Rectal smooth muscle tissue (tissue), 1 donor: ENCODE results near the gene SETMAR.
A peak's percentile ranks its signal among the peaks of the same experiment; 100 is the strongest.

Experiments used
- H3K27ac ChIP-seq: one replicate; pipeline ENCODE4 v1.7.0; 2013; ENCODE audit warnings: low read depth, low read length, inconsistent platforms
- H3K27me3 ChIP-seq: one replicate; pipeline ENCODE4 v1.7.0; 2013; ENCODE audit warnings: low read length; ENCODE audit not compliant: control insufficient read depth, insufficient read depth
- H3K36me3 ChIP-seq: one replicate; pipeline ENCODE4 v1.7.0; 2013; ENCODE audit warnings: low read length; ENCODE audit not compliant: control insufficient read depth, insufficient read depth
- H3K4me1 ChIP-seq: one replicate; pipeline ENCODE4 v1.7.0; 2013; ENCODE audit warnings: low read length; ENCODE audit not compliant: control insufficient read depth, insufficient read depth
- H3K4me3 ChIP-seq: one replicate; pipeline ENCODE4 v1.7.0; 2013; ENCODE audit warnings: low read length
- H3K9ac ChIP-seq: one replicate; pipeline ENCODE4 v1.7.0; 2013; ENCODE audit warnings: low read length

Gene SETMAR

DNA sequence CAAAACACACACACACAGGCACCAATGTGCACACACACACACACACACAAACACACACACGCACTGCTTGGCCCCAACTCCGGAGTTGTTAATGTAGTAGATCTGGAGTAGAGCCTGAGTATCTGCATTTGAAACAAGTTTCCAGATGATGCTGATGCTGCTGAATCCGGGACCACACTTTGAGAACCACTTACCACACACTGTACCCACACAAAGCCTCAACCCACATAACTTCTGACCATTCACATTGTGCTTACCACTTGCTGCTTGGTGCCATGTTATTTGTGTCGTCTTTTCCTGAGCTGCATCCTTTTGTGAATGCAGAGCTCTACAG is 36.9 kb downstream of the SETMAR start:
- H3K4me1 ChIP-seq = no peaks in the 10 kb centered on the region
- H3K27me3 ChIP-seq = no peaks in the 10 kb centered on the region
- H3K9ac ChIP-seq = no peak overlapping the region
- no peaks in the 10 kb centered on the region for H3K36me3 ChIP-seq
- H3K27ac ChIP-seq = no peak overlapping the region
- no peak overlapping the region for H3K4me3 ChIP-seq

- H3K4me3 ChIP-seq = no peak overlapping the region
- H3K4me1 ChIP-seq = no peaks in the 10 kb centered on the region
- H3K9ac ChIP-seq = no peak overlapping the region
- H3K27ac ChIP-seq = no peak overlapping the region
- H3K36me3 ChIP-seq = no peaks in the 10 kb centered on the region
- no peaks in the 10 kb centered on the region for H3K27me3 ChIP-seq
Observed at GRCh38 chr3:4340411-4341335, 37.5 kb downstream of the SETMAR start.

GRCh38 chr3:4341336-4341675 is 38.1 kb downstream of the SETMAR start:
- Histone ChIP-seq H3K27ac (no peak overlapping the region), H3K9ac (no peak overlapping the region)

GRCh38 chr3:4343258-4343657 is 40.1 kb downstream of the SETMAR start:
- H3K27ac ChIP-seq = no peak overlapping the region
- H3K27me3 ChIP-seq = no peaks in the 10 kb centered on the region
- H3K4me3 ChIP-seq = no peak overlapping the region
- H3K36me3 ChIP-seq = no peaks in the 10 kb centered on the region
- H3K9ac ChIP-seq = no peak overlapping the region
- H3K4me1 ChIP-seq = no peaks in the 10 kb centered on the region

More at GRCh38 chr3:4341336-4341675, 38.1 kb downstream of the SETMAR start:
- Histone ChIP-seq H3K4me3 (no peak overlapping the region), H3K36me3 (no peaks in the 10 kb centered on the region), H3K4me1 (no peaks in the 10 kb centered on the region), H3K27me3 (no peaks in the 10 kb centered on the region)

DNA sequence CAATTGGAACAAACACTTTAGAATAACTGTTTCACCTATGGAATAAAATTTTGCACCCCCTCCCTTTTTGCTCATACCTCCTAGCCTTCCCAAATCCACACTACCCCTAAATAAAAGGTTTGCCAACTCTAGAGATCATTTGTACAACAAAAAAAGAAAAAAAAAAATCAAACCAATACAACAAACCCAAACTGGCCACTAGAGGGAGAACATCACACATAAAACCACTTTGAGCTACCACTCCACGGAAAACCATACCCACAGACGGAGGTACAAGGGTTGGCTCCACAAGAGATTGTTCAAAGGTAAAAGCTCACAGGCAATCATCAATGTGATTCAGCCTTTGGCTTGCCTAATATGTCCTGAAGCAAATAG is 47.6 kb downstream of the SETMAR start:
- no peak overlapping the region for H3K9ac ChIP-seq
- no peak overlapping the region for H3K4me3 ChIP-seq
- H3K36me3 ChIP-seq = no peaks in the 10 kb centered on the region
- H3K27ac ChIP-seq = no peak overlapping the region
- H3K4me1 ChIP-seq = peaks cover 5% of the 10 kb centered on the region
- no peaks in the 10 kb centered on the region for H3K27me3 ChIP-seq

- H3K9ac ChIP-seq = no peak overlapping the region
- no peak overlapping the region for H3K27ac ChIP-seq
Observed at GRCh38 chr3:4351164-4351855, 48.1 kb downstream of the SETMAR start.

DNA sequence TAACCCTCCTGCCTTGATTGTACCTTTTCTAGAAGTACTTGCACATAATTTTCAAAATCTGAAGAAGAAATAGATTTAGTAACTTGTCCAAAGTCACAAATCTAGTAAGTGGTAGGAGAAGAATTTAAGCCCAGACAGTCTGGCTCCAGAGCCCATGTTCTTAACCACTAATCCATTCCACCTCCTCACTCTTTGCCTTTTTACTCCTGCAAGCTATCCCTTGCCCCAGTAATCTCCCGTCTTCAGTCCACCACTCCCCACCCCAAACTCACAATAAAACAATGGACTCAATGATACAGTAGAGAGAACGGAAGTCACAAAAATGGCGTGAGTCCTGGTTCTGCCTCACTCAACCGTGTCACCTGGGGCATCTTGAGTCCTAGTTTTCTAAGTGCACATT is 48.7 kb downstream of the SETMAR start:
- Histone ChIP-seq H3K4me1 (peaks cover 5% of the 10 kb centered on the region), H3K27me3 (no peaks in the 10 kb centered on the region), H3K4me3 (no peak overlapping the region), H3K9ac (no peak overlapping the region), H3K36me3 (no peaks in the 10 kb centered on the region), H3K27ac (no peak overlapping the region)

More at GRCh38 chr3:4351164-4351855, 48.1 kb downstream of the SETMAR start:
- H3K4me1 ChIP-seq = peaks cover 5% of the 10 kb centered on the region
- no peaks in the 10 kb centered on the region for H3K27me3 ChIP-seq
- H3K4me3 ChIP-seq = peak overlapping the region; percentile 37
- no peaks in the 10 kb centered on the region for H3K36me3 ChIP-seq

- peaks cover 5% of the 10 kb centered on the region for H3K4me1 ChIP-seq
- no peaks in the 10 kb centered on the region for H3K27me3 ChIP-seq
- no peak overlapping the region for H3K9ac ChIP-seq
- H3K27ac ChIP-seq = no peak overlapping the region
- no peaks in the 10 kb centered on the region for H3K36me3 ChIP-seq
- H3K4me3 ChIP-seq = no peak overlapping the region
Observed at GRCh38 chr3:4355401-4356219, 52.4 kb downstream of the SETMAR start.

- Histone ChIP-seq H3K36me3 (no peaks in the 10 kb centered on the region), H3K4me1 (peaks cover 3% of the 10 kb centered on the region), H3K27ac (no peak overlapping the region), H3K9ac (no peak overlapping the region), H3K4me3 (no peak overlapping the region), H3K27me3 (no peaks in the 10 kb centered on the region)
Observed at GRCh38 chr3:4356220-4356540, 53.0 kb downstream of the SETMAR start.

DNA sequence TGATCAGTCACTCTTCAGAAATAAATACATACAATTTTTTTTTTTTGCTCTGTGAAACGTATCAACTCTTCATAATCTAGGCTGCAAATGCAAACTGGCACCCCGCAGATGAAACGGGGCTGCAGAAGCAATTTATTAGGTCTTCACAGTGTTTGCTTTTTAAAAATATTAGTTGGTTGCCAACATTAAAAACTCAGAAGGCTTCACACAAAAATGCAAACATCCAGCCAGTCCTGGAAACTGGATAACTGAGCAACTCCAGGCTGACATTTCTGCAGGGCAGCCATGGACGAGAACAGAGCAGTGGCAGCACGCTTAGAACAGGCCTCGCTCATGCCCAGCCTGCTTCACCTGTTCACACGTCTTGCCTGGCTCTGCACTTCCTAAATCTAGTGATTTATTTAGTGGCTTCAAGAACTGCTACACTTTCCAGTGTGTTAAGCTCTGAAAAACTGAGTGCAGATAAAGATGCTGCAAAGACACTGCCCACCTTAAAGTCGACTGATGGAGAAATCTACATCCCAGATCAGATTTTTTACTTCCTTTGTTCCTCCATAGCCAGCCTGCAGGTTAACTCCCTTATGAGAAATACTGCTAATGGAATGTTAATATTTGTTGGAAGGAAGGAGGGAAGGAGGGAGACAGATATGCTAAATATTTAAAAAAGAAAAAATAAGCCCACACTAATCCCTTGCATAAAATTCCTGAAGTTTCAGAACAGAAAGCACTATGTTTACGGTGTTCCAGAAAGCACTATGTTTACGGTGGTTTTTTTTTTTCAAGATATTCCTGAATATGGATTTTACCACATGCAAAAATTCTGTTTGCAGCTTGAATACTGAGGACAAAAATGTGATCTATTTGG is 53.6 kb downstream of the SETMAR start:
- Histone ChIP-seq H3K27ac (no peak overlapping the region), H3K9ac (no peak overlapping the region), H3K36me3 (no peaks in the 10 kb centered on the region), H3K4me3 (no peak overlapping the region), H3K27me3 (no peaks in the 10 kb centered on the region), H3K4me1 (no peaks in the 10 kb centered on the region)

- Histone ChIP-seq H3K4me3 (no peak overlapping the region), H3K9ac (no peak overlapping the region), H3K27me3 (no peaks in the 10 kb centered on the region), H3K36me3 (no peaks in the 10 kb centered on the region), H3K27ac (no peak overlapping the region), H3K4me1 (no peaks in the 10 kb centered on the region)
Observed at GRCh38 chr3:4358273-4358672, 55.1 kb downstream of the SETMAR start.
